ENCODE results near the gene PDE4D. TPM values are rescaled to one million over a fixed set of nuclear protein-coding genes. Genes with fewer than 3 reads are reported as not detected.

Gene PDE4D
- total RNA-seq, 1 experiment from 2014 or later = 2.4 TPM

DNA sequence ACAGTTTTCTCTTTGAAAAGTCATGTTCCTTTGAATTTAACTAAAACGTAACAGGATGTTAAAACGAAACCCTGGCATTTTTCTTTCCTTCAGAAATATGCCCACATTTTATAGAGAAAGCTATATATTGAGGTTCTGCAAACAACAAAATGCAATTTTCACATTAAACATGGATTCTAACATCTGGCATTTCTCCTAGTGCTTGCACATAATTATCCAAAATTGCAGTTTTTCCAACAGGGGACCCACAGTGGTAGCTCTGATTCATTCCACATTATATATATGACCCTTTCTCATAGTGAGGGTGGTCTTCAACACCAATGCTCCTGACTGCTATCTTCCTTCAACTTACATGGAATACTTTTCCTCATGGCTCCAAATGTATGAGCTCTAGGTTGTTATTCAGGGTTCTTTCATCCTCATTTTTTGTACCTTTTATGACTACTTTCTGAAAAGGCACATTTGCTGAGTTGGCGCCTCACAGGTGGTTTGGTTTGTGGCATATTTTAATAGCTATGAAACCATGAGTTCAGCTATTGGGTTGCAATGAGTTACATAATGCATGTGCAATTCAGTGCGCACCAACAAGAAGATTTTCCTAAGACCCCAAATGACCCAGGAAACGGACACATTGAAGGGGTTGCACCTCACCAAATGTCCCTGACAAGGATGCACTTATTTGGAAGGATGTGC, 758.9 kb downstream of the PDE4D start:
- no peak overlapping the region for H3K27ac ChIP-seq (ENCODE audit: low read length)
- ChIA-PET POLR2A (no interaction called here), CTCF (no interaction called here)
- H3K36me3 ChIP-seq (ENCODE audit: control insufficient read depth, insufficient read depth, low read length) = no peaks in the 10 kb centered on the region
- in situ Hi-C loops (cut with HindIII; ENCODE audit: low pct_unique_long_range_greater_than_20kb, low sequenced_read_pairs) (no loop called here), intact Hi-C loops (cut with micrococcal nuclease; ENCODE audit: unreplicated experiment) (no loop called here)
- TF ChIP-seq SIN3A (IDR thresholded peaks at IDR 0.05; ENCODE audit: borderline replicate concordance, insufficient read depth, low read depth, low read length) (no peak), POLR2AphosphoS5 (IDR thresholded peaks at IDR 0.05; ENCODE audit: low read depth, low read length) (no peak), TCF7L2 (IDR thresholded peaks at IDR 0.05; ENCODE audit: low read depth, low read length) (no peak)
- TF ChIP-seq, protein P1, sequence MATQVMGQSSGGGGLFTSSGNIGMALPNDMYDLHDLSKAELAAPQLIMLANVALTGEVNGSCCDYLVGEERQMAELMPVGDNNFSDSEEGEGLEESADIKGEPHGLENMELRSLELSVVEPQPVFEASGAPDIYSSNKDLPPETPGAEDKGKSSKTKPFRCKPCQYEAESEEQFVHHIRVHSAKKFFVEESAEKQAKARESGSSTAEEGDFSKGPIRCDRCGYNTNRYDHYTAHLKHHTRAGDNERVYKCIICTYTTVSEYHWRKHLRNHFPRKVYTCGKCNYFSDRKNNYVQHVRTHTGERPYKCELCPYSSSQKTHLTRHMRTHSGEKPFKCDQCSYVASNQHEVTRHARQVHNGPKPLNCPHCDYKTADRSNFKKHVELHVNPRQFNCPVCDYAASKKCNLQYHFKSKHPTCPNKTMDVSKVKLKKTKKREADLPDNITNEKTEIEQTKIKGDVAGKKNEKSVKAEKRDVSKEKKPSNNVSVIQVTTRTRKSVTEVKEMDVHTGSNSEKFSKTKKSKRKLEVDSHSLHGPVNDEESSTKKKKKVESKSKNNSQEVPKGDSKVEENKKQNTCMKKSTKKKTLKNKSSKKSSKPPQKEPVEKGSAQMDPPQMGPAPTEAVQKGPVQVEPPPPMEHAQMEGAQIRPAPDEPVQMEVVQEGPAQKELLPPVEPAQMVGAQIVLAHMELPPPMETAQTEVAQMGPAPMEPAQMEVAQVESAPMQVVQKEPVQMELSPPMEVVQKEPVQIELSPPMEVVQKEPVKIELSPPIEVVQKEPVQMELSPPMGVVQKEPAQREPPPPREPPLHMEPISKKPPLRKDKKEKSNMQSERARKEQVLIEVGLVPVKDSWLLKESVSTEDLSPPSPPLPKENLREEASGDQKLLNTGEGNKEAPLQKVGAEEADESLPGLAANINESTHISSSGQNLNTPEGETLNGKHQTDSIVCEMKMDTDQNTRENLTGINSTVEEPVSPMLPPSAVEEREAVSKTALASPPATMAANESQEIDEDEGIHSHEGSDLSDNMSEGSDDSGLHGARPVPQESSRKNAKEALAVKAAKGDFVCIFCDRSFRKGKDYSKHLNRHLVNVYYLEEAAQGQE (IDR thresholded peaks at IDR 0.05; ENCODE audit: insufficient read depth in 1 of 2, low read depth in 2 of 2, low read length in 1 of 2) = no peak
- TF ChIP-seq, protein P2, sequence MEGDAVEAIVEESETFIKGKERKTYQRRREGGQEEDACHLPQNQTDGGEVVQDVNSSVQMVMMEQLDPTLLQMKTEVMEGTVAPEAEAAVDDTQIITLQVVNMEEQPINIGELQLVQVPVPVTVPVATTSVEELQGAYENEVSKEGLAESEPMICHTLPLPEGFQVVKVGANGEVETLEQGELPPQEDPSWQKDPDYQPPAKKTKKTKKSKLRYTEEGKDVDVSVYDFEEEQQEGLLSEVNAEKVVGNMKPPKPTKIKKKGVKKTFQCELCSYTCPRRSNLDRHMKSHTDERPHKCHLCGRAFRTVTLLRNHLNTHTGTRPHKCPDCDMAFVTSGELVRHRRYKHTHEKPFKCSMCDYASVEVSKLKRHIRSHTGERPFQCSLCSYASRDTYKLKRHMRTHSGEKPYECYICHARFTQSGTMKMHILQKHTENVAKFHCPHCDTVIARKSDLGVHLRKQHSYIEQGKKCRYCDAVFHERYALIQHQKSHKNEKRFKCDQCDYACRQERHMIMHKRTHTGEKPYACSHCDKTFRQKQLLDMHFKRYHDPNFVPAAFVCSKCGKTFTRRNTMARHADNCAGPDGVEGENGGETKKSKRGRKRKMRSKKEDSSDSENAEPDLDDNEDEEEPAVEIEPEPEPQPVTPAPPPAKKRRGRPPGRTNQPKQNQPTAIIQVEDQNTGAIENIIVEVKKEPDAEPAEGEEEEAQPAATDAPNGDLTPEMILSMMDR (IDR thresholded peaks at IDR 0.05) = no peak
- DNase-seq (ENCODE audit: low read depth, low spot score) (no peak), ATAC-seq (no peak)
- BruUV-seq (replicated peaks) = no TSS peak
- no peak overlapping the region for H3K4me3 ChIP-seq (ENCODE audit: low read depth in 2 of 2, low read length in 2 of 2)
- no peaks in the 10 kb centered on the region for H3K4me1 ChIP-seq (ENCODE audit: control insufficient read depth, insufficient read depth, low read length)
- H3K9me3 ChIP-seq (ENCODE audit: control insufficient read depth, insufficient read depth, low read depth, low read length) = no peaks in the 10 kb centered on the region
- H3K27me3 ChIP-seq (ENCODE audit: control insufficient read depth, insufficient read depth, low read length) = no peaks in the 10 kb centered on the region

DNA sequence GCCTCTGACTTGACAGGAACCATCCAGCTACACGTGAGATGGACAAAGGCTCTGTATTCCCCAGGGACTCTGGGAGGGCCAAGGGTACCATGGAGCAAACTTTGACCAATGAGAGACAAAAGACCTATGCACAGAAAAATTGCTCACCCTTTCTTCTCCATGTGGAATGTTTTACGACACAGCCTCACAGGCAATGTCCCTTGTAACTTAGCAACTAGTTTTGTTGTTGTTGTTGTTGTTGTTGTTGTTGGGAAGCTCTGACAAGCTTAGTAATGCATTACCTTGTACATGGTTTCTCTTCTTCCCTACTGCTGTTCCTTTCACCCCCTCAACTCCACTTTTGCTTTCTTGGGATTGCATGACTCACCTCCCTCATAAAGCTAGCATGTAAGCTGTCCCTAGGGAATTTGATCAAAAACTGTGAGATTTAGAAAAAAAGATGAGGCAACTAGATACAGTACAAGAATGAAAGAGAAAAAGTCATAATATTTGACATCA, 759.7 kb downstream of the PDE4D start:
- POLR2A ChIA-PET = no interaction called here

More for the DNA sequence above, 759.7 kb downstream of the PDE4D start:
- H3K9me3 ChIP-seq (ENCODE audit: control insufficient read depth, insufficient read depth, low read depth, low read length) = no peaks in the 10 kb centered on the region
- DNase-seq (ENCODE audit: low read depth, low spot score) = no peak
- intact Hi-C loops (cut with micrococcal nuclease; ENCODE audit: unreplicated experiment) = no loop called here
- H3K27ac ChIP-seq (ENCODE audit: low read length) = no peak overlapping the region
- no peaks in the 10 kb centered on the region for H3K36me3 ChIP-seq (ENCODE audit: control insufficient read depth, insufficient read depth, low read length)
- no peaks in the 10 kb centered on the region for H3K27me3 ChIP-seq (ENCODE audit: control insufficient read depth, insufficient read depth, low read length)
- BruUV-seq (replicated peaks) = no TSS peak
- CTCF ChIA-PET = no interaction called here
- no peak overlapping the region for H3K4me3 ChIP-seq (ENCODE audit: low read depth in 2 of 2, low read length in 2 of 2)
- ATAC-seq = no peak
- TF ChIP-seq, protein P1 (IDR thresholded peaks at IDR 0.05; ENCODE audit: insufficient read depth in 1 of 2, low read depth in 2 of 2, low read length in 1 of 2) = no peak
- TF ChIP-seq POLR2AphosphoS5 (IDR thresholded peaks at IDR 0.05; ENCODE audit: low read depth, low read length) = no peak
- TF ChIP-seq SIN3A (IDR thresholded peaks at IDR 0.05; ENCODE audit: borderline replicate concordance, insufficient read depth, low read depth, low read length) = no peak
- TF ChIP-seq TCF7L2 (IDR thresholded peaks at IDR 0.05; ENCODE audit: low read depth, low read length) = no peak
- TF ChIP-seq, protein P2 (IDR thresholded peaks at IDR 0.05) = no peak
- in situ Hi-C loops (cut with HindIII; ENCODE audit: low pct_unique_long_range_greater_than_20kb, low sequenced_read_pairs) = no loop called here
- no peaks in the 10 kb centered on the region for H3K4me1 ChIP-seq (ENCODE audit: control insufficient read depth, insufficient read depth, low read length)
